Activated naive CD4-positive, alpha-beta T cell treated with anti-CD3 and anti-CD28 coated beads, Interleukin-2, amount 50 U/mL, for 24 hours (primary cell): ENCODE measurements around the gene FAM227B.
"Not testable (repeated sequence)": the region's sequence is repeated elsewhere in the genome, so short reads cannot be mapped to it uniquely, and the experiment has no call there.

ENCODE experiments used
- H3K27ac Mint-ChIP-seq: one replicate; pipeline ENCODE4 v1.8.0; 2021; ENCODE audit warnings: mild to moderate bottlenecking, mixed read lengths
- H3K27me3 Mint-ChIP-seq: one replicate; pipeline ENCODE4 v1.8.0; 2021; ENCODE audit warnings: mixed read lengths
- H3K36me3 Mint-ChIP-seq: one replicate; pipeline ENCODE4 v1.8.0; 2021; ENCODE audit warnings: mixed read lengths
- H3K4me1 Mint-ChIP-seq: one replicate; pipeline ENCODE4 v1.8.0; 2021; ENCODE audit warnings: mixed read lengths
- H3K4me3 Mint-ChIP-seq: one replicate; pipeline ENCODE4 v1.8.0; 2021; ENCODE audit warnings: mild to moderate bottlenecking, mixed read lengths
- H3K9me3 Mint-ChIP-seq: one replicate; pipeline ENCODE4 v1.8.0; 2021; ENCODE audit warnings: mixed read lengths

Gene FAM227B

GRCh38 chr15:49560045-49560444 is 60.6 kb downstream of the FAM227B start:
- H3K4me3 Mint-ChIP-seq = no peak overlapping the region
- no peaks in the 10 kb centered on the region for H3K27me3 Mint-ChIP-seq
- no peak overlapping the region for H3K27ac Mint-ChIP-seq
- no peaks in the 10 kb centered on the region for H3K4me1 Mint-ChIP-seq
- peaks cover 39% of the 10 kb centered on the region for H3K36me3 Mint-ChIP-seq
- H3K9me3 Mint-ChIP-seq = peaks cover 37% of the 10 kb centered on the region

GRCh38 chr15:49558929-49559328 is 61.7 kb downstream of the FAM227B start:
- H3K4me1 Mint-ChIP-seq = no peaks in the 10 kb centered on the region
- H3K27me3 Mint-ChIP-seq = no peaks in the 10 kb centered on the region
- H3K36me3 Mint-ChIP-seq = peaks cover 33% of the 10 kb centered on the region
- H3K9me3 Mint-ChIP-seq = peaks cover 38% of the 10 kb centered on the region
- H3K27ac Mint-ChIP-seq = peak overlapping the region; percentile 41
- H3K4me3 Mint-ChIP-seq = no peak overlapping the region

DNA sequence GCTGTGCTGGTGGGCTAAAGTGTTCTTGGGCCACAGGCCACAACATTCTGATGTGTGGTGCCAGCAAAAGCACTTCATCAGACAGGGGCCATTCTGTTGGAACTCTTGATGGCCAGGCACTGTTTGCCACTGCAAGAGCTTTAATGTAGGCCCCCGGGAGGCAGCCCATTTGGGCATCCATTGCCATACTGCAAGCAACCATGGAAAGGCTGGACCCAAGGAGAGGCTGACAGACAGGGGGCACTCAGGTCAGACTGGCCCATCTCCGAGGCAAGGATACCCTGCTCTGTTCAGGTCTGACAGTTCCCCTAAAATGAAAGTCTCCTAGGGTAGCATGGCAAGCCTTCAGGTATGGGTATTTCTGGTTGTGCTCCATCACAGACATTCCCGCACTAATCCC is 64.2 kb downstream of the FAM227B start:
- no peaks in the 10 kb centered on the region for H3K27me3 Mint-ChIP-seq
- H3K4me1 Mint-ChIP-seq = no peaks in the 10 kb centered on the region
- H3K36me3 Mint-ChIP-seq = peaks cover 22% of the 10 kb centered on the region
- H3K9me3 Mint-ChIP-seq = peaks cover 31% of the 10 kb centered on the region
- no peak overlapping the region for H3K27ac Mint-ChIP-seq
- no peak overlapping the region for H3K4me3 Mint-ChIP-seq

- peaks cover 38% of the 10 kb centered on the region for H3K9me3 Mint-ChIP-seq
- not testable (repeated sequence) for H3K27me3 Mint-ChIP-seq, H3K4me1 Mint-ChIP-seq, H3K36me3 Mint-ChIP-seq, H3K4me3 Mint-ChIP-seq, H3K27ac Mint-ChIP-seq
Observed at GRCh38 chr15:49550342-49550741, 70.3 kb downstream of the FAM227B start.

GRCh38 chr15:49538520-49538919 is 82.1 kb downstream of the FAM227B start:
- H3K27me3 Mint-ChIP-seq = no peaks in the 10 kb centered on the region
- no peaks in the 10 kb centered on the region for H3K4me1 Mint-ChIP-seq
- no peak overlapping the region for H3K27ac Mint-ChIP-seq
- H3K9me3 Mint-ChIP-seq = peaks cover 45% of the 10 kb centered on the region
- no peak overlapping the region for H3K4me3 Mint-ChIP-seq
- H3K36me3 Mint-ChIP-seq = peaks cover 4% of the 10 kb centered on the region

GRCh38 chr15:49530092-49530491 is 90.5 kb downstream of the FAM227B start:
- peaks cover 4% of the 10 kb centered on the region for H3K36me3 Mint-ChIP-seq
- H3K27ac Mint-ChIP-seq = no peak overlapping the region
- H3K4me1 Mint-ChIP-seq = no peaks in the 10 kb centered on the region
- peaks cover 9% of the 10 kb centered on the region for H3K27me3 Mint-ChIP-seq
- no peak overlapping the region for H3K4me3 Mint-ChIP-seq
- peaks cover 37% of the 10 kb centered on the region for H3K9me3 Mint-ChIP-seq

GRCh38 chr15:49528289-49528688 is 92.3 kb downstream of the FAM227B start:
- H3K36me3 Mint-ChIP-seq = peaks cover 6% of the 10 kb centered on the region
- H3K27me3 Mint-ChIP-seq = peaks cover 9% of the 10 kb centered on the region
- H3K27ac Mint-ChIP-seq = no peak overlapping the region
- peaks cover 19% of the 10 kb centered on the region for H3K9me3 Mint-ChIP-seq
- H3K4me3 Mint-ChIP-seq = no peak overlapping the region
- H3K4me1 Mint-ChIP-seq = no peaks in the 10 kb centered on the region

GRCh38 chr15:49521802-49522201 is 98.8 kb downstream of the FAM227B start:
- peaks cover 6% of the 10 kb centered on the region for H3K27me3 Mint-ChIP-seq
- peaks cover 33% of the 10 kb centered on the region for H3K9me3 Mint-ChIP-seq
- no peaks in the 10 kb centered on the region for H3K4me1 Mint-ChIP-seq
- no peak overlapping the region for H3K27ac Mint-ChIP-seq
- H3K4me3 Mint-ChIP-seq = no peak overlapping the region
- H3K36me3 Mint-ChIP-seq = peaks cover 11% of the 10 kb centered on the region

DNA sequence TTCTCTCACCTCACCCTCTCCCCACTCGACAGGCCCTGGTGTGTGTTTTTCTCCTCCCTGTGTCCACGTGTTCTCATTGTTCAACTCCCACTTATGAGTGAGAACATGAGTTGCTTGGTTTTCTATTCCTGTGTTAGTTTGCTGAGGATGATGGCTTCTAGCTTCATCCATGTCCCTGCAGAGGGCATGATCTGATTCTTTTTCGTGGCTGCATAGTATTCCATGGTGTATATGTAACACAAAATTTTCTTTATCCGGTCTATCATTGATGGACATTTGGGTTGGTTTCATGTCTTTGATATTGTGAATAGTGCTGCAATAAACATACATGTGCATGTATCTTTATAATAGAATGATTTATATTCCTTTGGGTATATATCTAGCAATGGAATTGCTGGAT is 107.9 kb downstream of the FAM227B start:
- not testable (repeated sequence) for H3K36me3 Mint-ChIP-seq, H3K4me1 Mint-ChIP-seq, H3K9me3 Mint-ChIP-seq, H3K4me3 Mint-ChIP-seq, H3K27me3 Mint-ChIP-seq, H3K27ac Mint-ChIP-seq

- Mint-ChIP-seq H3K27ac (no peak overlapping the region), H3K4me3 (no peak overlapping the region), H3K4me1 (no peaks in the 10 kb centered on the region), H3K27me3 (peaks cover 2% of the 10 kb centered on the region), H3K9me3 (peaks cover 5% of the 10 kb centered on the region), H3K36me3 (no peaks in the 10 kb centered on the region)
Observed at GRCh38 chr15:49507261-49507660, 113.4 kb downstream of the FAM227B start.

- no peaks in the 10 kb centered on the region for H3K36me3 Mint-ChIP-seq
- H3K4me3 Mint-ChIP-seq = no peak overlapping the region
- H3K27me3 Mint-ChIP-seq = peaks cover 2% of the 10 kb centered on the region
- H3K4me1 Mint-ChIP-seq = no peaks in the 10 kb centered on the region
- H3K27ac Mint-ChIP-seq = no peak overlapping the region
- H3K9me3 Mint-ChIP-seq = peaks cover 5% of the 10 kb centered on the region
Observed at GRCh38 chr15:49506341-49506740, 114.3 kb downstream of the FAM227B start.

- H3K4me3 Mint-ChIP-seq = no peak overlapping the region
- H3K36me3 Mint-ChIP-seq = no peaks in the 10 kb centered on the region
- H3K9me3 Mint-ChIP-seq = no peaks in the 10 kb centered on the region
- no peak overlapping the region for H3K27ac Mint-ChIP-seq
- no peaks in the 10 kb centered on the region for H3K4me1 Mint-ChIP-seq
- no peaks in the 10 kb centered on the region for H3K27me3 Mint-ChIP-seq
Observed at GRCh38 chr15:49501586-49501985, 119.0 kb downstream of the FAM227B start.

DNA sequence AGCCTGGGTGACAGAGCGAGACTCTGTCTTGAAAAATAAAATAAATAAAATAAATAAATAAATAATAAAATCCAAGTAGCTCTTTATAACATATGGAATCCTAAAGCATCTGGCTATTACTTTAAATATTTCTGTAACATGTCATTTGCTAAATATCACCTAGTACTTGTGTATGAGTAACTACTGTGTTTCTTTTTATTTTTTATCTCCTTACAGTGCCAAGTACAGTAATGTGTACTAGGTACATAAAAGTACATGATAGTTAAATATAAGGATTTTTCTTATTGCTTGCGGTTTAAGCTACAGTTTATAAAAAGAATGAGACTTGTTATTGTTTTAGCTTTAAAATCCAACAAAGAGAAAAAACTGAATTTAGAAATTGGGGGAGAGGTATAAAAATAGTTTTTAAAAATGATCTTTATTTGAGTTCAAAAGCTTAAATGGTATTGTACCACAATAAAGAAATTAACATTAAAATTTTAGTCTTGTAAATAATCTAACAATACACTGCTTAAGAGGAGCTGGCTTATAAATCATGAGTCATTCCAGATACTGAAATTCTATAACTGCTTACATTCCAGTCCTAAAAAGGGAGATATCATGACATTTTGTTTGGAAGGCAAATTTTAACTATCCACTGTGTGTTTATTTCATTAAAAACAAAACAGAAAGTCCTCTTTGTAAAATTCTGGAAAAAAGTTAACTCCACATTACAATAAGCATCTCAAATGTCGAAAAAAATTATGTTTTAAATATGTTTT is 124.4 kb downstream of the FAM227B start:
- no peaks in the 10 kb centered on the region for H3K4me1 Mint-ChIP-seq
- no peaks in the 10 kb centered on the region for H3K27me3 Mint-ChIP-seq
- H3K4me3 Mint-ChIP-seq = no peak overlapping the region
- no peaks in the 10 kb centered on the region for H3K9me3 Mint-ChIP-seq
- no peak overlapping the region for H3K27ac Mint-ChIP-seq
- no peaks in the 10 kb centered on the region for H3K36me3 Mint-ChIP-seq

DNA sequence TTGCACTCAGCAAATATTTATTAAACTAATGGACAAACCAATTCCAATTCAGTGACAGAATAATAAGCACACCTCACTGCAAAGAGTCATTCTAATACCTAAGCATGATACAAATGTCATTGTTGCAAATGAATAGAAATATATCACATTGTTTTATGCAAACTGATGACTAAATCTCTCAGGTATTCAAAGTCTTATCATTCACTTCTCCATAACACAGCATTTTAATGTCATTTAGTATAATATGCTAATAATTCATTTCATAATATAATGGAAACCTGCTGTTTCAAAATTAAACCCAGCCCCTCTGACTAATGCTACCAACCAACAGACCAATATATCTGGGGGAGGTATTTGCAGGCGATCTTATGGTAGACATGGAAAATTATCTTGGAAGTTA is 125.8 kb downstream of the FAM227B start:
- no peak overlapping the region for H3K4me3 Mint-ChIP-seq
- H3K27me3 Mint-ChIP-seq = no peaks in the 10 kb centered on the region
- H3K27ac Mint-ChIP-seq = no peak overlapping the region
- H3K36me3 Mint-ChIP-seq = peaks cover 3% of the 10 kb centered on the region
- no peaks in the 10 kb centered on the region for H3K4me1 Mint-ChIP-seq
- H3K9me3 Mint-ChIP-seq = no peaks in the 10 kb centered on the region

DNA sequence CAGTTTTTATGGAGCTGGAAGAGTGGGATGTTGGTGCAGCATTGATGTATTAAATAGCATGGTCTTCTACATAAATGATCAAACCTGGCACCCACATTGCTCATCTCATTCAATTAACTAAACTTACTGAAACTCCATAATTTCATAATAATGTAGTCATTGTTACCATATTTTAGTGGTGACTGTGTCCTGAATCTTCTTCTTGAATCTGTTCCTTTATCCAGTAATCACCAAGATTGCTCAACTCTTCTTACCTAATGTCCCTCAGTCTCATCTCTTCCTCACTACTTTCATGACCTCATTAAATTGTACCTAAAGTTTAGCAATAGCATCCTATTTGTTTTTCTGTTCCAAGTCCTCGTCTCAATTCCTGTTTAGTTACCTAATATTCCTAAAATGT is 127.8 kb downstream of the FAM227B start:
- no peak overlapping the region for H3K4me3 Mint-ChIP-seq

DNA sequence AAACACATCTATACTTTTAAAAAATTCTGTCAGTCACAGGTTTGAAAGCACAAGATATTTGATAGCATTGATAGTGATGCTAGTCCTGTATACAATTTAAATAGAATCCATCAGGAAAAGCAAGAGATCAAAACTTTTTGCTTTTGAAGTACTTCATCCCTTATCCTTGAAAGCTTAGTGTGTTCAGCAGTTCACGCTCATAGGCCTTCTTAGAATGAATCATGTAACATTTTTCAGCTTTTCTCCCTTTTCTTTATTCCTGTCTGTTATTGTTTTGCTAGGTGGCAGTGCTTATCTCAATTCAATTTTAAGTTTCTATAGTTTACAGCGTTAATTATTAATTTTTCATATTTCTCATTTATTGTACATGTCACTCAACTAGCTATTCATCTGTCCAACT is 128.5 kb downstream of the FAM227B start:
- Mint-ChIP-seq H3K36me3 (peaks cover 3% of the 10 kb centered on the region), H3K27me3 (no peaks in the 10 kb centered on the region), H3K4me3 (no peak overlapping the region), H3K4me1 (no peaks in the 10 kb centered on the region), H3K9me3 (no peaks in the 10 kb centered on the region), H3K27ac (no peak overlapping the region)

More for the DNA sequence above, 127.8 kb downstream of the FAM227B start:
- no peak overlapping the region for H3K27ac Mint-ChIP-seq
- peaks cover 3% of the 10 kb centered on the region for H3K36me3 Mint-ChIP-seq
- H3K27me3 Mint-ChIP-seq = no peaks in the 10 kb centered on the region
- no peaks in the 10 kb centered on the region for H3K4me1 Mint-ChIP-seq
- H3K9me3 Mint-ChIP-seq = no peaks in the 10 kb centered on the region

DNA sequence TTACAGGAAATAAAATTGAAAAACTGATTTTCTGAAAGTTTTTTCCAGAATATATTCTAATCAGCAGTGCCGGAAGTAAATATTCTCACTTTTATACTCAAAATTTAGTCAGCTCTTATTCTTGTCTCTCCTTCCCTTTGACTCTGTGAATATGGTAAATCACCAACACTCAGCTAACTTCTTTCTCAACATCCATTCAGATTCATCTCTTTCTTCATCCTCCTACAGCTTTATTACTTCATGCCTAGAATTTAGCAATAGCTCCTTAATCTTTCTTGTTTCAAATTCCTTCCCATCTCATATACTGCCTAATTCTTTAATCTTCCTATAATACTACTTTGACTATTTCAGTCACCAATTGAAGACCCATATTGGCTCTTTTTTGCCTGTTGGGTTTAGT is 129.7 kb downstream of the FAM227B start:
- no peaks in the 10 kb centered on the region for H3K27me3 Mint-ChIP-seq
- no peaks in the 10 kb centered on the region for H3K4me1 Mint-ChIP-seq
- peaks cover 3% of the 10 kb centered on the region for H3K36me3 Mint-ChIP-seq
- no peak overlapping the region for H3K27ac Mint-ChIP-seq
- no peaks in the 10 kb centered on the region for H3K9me3 Mint-ChIP-seq
- no peak overlapping the region for H3K4me3 Mint-ChIP-seq
